Neural cell (in vitro differentiated cells): Measurements from ENCODE around the gene MSH2. TPM values are rescaled to one million over a fixed set of nuclear protein-coding genes. Genes with fewer than 3 reads are reported as not detected.

ENCODE experiments used
- H2AFZ ChIP-seq: fragments of 200-600, 300-800 bp; sonication (generic), shearing (Covaris generic); 2 replicates; pipeline ENCODE4 v1.6.0; 2014; ENCODE audit warnings: low read depth, mild to moderate bottlenecking, antibody characterized with exemption, low read length, moderate library complexity
- H3F3A ChIP-seq: fragments of 200-600 bp; shearing (Covaris generic); 2 replicates; pipeline ENCODE4 v1.6.1; 2016; ENCODE audit warnings: mild to moderate bottlenecking, moderate library complexity, mixed read lengths, antibody characterized with exemption, low read length; ENCODE audit not compliant: insufficient read depth, poor library complexity, severe bottlenecking
- H3K27ac ChIP-seq: fragments of 200-600, 300-800 bp; sonication (generic), shearing (Covaris generic); 2 replicates; pipeline ENCODE4 v1.5.1; 2014; ENCODE audit warnings: mild to moderate bottlenecking, low read length, moderate library complexity
- H3K27me3 ChIP-seq: fragments of 300-800, 200-600 bp; sonication (generic), shearing (Covaris generic); 2 replicates; pipeline ENCODE4 v1.6.0; 2014; ENCODE audit warnings: mild to moderate bottlenecking, low read depth, low read length, moderate library complexity; ENCODE audit not compliant: insufficient read depth
- H3K36me3 ChIP-seq: fragments of 300-800, 200-600 bp; sonication (generic), shearing (Covaris generic); 2 replicates; pipeline ENCODE4 v1.5.1; 2014; ENCODE audit warnings: mild to moderate bottlenecking, antibody characterized with exemption, low read length, moderate library complexity; ENCODE audit not compliant: insufficient read depth
- H3K4me2 ChIP-seq: fragments of 300-800, 200-600 bp; sonication (generic), shearing (Covaris generic); 2 replicates; pipeline ENCODE4 v1.6.0; 2014; ENCODE audit warnings: mild to moderate bottlenecking, low read length
- H3K4me3 ChIP-seq: fragments of 300-800, 200-600 bp; sonication (generic), shearing (Covaris generic); 2 replicates; pipeline ENCODE4 v1.5.1; 2014; ENCODE audit warnings: mild to moderate bottlenecking, low read length, moderate library complexity
- H3K79me2 ChIP-seq: fragments of 200-600 bp; shearing (Covaris generic); replicated peaks from 2 replicates; pipeline ENCODE4 v1.6.0; 2014; ENCODE audit warnings: mild to moderate bottlenecking, low read length, moderate library complexity; ENCODE audit not compliant: insufficient read depth
- H3K9ac ChIP-seq: fragments of 300-800, 200-600 bp; sonication (generic), shearing (Covaris generic); 2 replicates; pipeline ENCODE4 v1.6.1; 2016; ENCODE audit warnings: mild to moderate bottlenecking, low read length, mixed read lengths
- H3K9me2 ChIP-seq: fragments of 200-600 bp; shearing (Covaris generic); 2 replicates; pipeline ENCODE4 v1.6.1; 2016; ENCODE audit warnings: mild to moderate bottlenecking, low read length, mixed read lengths; ENCODE audit not compliant: insufficient read depth
- H3K9me3 ChIP-seq: fragments of 200-600, 300-800 bp; sonication (generic), shearing (Covaris generic); 2 replicates; pipeline ENCODE4 v1.6.1; 2016; ENCODE audit warnings: mild to moderate bottlenecking, mixed run types, low read length, moderate library complexity, mixed read lengths
- H4K20me1 ChIP-seq: fragments of 200-600 bp; shearing (Covaris generic); 2 replicates; pipeline ENCODE4 v1.6.1; 2016; ENCODE audit warnings: mild to moderate bottlenecking, mixed run types; ENCODE audit not compliant: insufficient read depth
- EP300 ChIP-seq: fragments of 450-650 bp; conservative IDR thresholded peaks from 2 replicates; pipeline ENCODE4 v1.6.1; 2014; ENCODE audit warnings: antibody characterized with exemption, mild to moderate bottlenecking, moderate library complexity; ENCODE audit not compliant: poor library complexity, severe bottlenecking
- EZH2 ChIP-seq: fragments of 200-600, 300-800 bp; shearing (Covaris generic), sonication (generic); IDR thresholded peaks from 2 replicates; pipeline ENCODE4 v1.6.1; 2014; ENCODE audit warnings: antibody characterized with exemption, low read length, borderline replicate concordance, mild to moderate bottlenecking; ENCODE audit not compliant: insufficient read depth, poor library complexity, severe bottlenecking
- MXI1 ChIP-seq: fragments of 450-650 bp; conservative IDR thresholded peaks from 2 replicates; pipeline ENCODE4 v1.6.1; 2014; ENCODE audit warnings: antibody characterized with exemption, mild to moderate bottlenecking; ENCODE audit not compliant: poor library complexity, severe bottlenecking
- POLR2AphosphoS5 ChIP-seq: IDR thresholded peaks from 2 replicates; pipeline ENCODE4 v1.6.1; 2012
- RAD21 ChIP-seq: fragments of 450-650 bp; conservative IDR thresholded peaks from 2 replicates; pipeline ENCODE4 v1.6.1; 2014; ENCODE audit warnings: antibody characterized with exemption, mild to moderate bottlenecking, moderate library complexity
- SMC3 ChIP-seq: fragments of 450-650 bp; conservative IDR thresholded peaks from 2 replicates; pipeline ENCODE4 v1.6.1; 2014; ENCODE audit warnings: antibody characterized with exemption, mild to moderate bottlenecking, moderate library complexity; ENCODE audit not compliant: poor library complexity
- TAF1 ChIP-seq: IDR thresholded peaks from 2 replicates; pipeline ENCODE4 v1.6.1; 2012; ENCODE audit warnings: low read depth
- polyA plus RNA-seq: library from polyadenylated mRNA; depleted of rRNA; stranded (reverse); fragments of >200 nt; gene quantifications from 2 replicates; pipeline ENCODE4 v1.2.3, GENCODE V29; 2014
- TF ChIP-seq, protein P1 (sequence below): IDR thresholded peaks from 2 replicates; pipeline ENCODE4 v1.6.1; 2012; ENCODE audit warnings: borderline replicate concordance
- TF ChIP-seq, protein P2 (sequence below): fragments of 450-650 bp; IDR thresholded peaks from 2 replicates; pipeline ENCODE4 v1.5.1; 2014; ENCODE audit warnings: antibody characterized with exemption, mild to moderate bottlenecking, moderate library complexity; ENCODE audit not compliant: poor library complexity, severe bottlenecking

The MSH2 gene
- polyA plus RNA-seq, 1 donor from 2014 or later: 105 TPM

DNA sequence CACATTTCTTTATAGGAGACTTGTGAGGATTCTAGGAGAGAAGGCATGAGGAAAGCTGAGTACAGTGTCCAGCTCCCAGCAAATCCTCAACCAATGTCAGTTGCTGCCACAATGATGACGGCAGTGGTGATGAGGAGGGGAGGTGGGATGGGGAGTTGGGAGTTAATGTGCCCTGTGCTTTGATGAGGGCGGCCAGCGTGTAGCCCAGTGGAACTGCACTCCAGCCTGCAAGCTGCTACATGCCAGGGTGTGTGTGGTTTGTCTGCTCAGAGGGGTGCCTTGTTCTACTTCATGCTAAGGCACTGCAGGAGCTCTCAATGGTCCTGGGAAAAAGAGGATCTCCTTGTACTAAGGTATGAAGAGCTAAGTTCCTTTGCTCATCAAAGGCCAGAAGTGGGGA lies 96.1 kb downstream of the MSH2 start:
- H3K27me3 ChIP-seq: no peaks in the 10 kb centered on the region

DNA sequence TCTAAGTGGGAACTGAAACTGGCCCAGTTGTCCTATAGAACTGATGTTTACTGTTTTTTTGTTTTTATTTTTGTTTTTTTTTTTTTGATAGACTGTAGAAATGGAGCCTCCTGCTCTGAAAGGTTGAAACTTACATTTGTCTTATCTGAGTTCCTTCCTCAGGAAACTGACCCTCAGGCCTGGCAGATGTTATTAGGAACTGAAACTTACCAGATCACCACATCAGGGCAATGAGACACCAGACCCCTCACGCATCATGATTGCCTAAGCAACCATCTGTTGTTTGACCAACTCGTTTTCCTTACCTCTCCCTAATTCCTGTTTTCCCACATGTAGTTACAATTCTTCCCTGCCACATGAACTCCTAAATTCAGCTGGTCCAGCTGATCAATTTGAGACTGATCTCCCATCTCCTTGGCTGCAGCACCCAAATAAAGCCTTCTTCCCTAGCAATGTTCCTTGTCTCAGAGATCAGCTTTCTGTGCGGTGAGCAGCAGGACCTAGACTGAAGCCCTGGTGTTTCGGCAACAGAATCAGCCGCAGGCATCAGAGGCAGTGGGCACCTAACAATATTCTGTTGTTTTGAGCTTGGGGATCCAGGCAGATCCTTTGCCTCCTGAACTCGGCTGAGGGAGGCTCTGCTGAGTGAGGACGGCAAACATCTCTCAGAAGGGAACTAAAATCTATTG lies 96.8 kb downstream of the MSH2 start:
- H4K20me1 ChIP-seq: no peaks in the 10 kb centered on the region
- H3K9me3 ChIP-seq: peaks cover under 1% of the 10 kb centered on the region
- no peaks in the 10 kb centered on the region for H3K79me2 ChIP-seq

More for the DNA sequence above, 96.1 kb downstream of the MSH2 start:
- Histone ChIP-seq H3K79me2 (no peaks in the 10 kb centered on the region), H4K20me1 (no peaks in the 10 kb centered on the region), H3K9me3 (no peaks in the 10 kb centered on the region), H3K36me3 (no peaks in the 10 kb centered on the region), H3K4me3 (no peak overlapping the region), H3K4me2 (no peak overlapping the region), H3F3A (no peaks in the 10 kb centered on the region), H3K9me2 (no peaks in the 10 kb centered on the region), H3K9ac (no peak overlapping the region), H2AFZ (no peak overlapping the region), H3K27ac (no peak overlapping the region)
- TF ChIP-seq POLR2AphosphoS5 (no peak), MXI1 (no peak), SMC3 (no peak), TAF1 (no peak), EZH2 (no peak), RAD21 (no peak), EP300 (no peak)
- TF ChIP-seq, protein P1, sequence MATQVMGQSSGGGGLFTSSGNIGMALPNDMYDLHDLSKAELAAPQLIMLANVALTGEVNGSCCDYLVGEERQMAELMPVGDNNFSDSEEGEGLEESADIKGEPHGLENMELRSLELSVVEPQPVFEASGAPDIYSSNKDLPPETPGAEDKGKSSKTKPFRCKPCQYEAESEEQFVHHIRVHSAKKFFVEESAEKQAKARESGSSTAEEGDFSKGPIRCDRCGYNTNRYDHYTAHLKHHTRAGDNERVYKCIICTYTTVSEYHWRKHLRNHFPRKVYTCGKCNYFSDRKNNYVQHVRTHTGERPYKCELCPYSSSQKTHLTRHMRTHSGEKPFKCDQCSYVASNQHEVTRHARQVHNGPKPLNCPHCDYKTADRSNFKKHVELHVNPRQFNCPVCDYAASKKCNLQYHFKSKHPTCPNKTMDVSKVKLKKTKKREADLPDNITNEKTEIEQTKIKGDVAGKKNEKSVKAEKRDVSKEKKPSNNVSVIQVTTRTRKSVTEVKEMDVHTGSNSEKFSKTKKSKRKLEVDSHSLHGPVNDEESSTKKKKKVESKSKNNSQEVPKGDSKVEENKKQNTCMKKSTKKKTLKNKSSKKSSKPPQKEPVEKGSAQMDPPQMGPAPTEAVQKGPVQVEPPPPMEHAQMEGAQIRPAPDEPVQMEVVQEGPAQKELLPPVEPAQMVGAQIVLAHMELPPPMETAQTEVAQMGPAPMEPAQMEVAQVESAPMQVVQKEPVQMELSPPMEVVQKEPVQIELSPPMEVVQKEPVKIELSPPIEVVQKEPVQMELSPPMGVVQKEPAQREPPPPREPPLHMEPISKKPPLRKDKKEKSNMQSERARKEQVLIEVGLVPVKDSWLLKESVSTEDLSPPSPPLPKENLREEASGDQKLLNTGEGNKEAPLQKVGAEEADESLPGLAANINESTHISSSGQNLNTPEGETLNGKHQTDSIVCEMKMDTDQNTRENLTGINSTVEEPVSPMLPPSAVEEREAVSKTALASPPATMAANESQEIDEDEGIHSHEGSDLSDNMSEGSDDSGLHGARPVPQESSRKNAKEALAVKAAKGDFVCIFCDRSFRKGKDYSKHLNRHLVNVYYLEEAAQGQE: no peak
- TF ChIP-seq, protein P2, sequence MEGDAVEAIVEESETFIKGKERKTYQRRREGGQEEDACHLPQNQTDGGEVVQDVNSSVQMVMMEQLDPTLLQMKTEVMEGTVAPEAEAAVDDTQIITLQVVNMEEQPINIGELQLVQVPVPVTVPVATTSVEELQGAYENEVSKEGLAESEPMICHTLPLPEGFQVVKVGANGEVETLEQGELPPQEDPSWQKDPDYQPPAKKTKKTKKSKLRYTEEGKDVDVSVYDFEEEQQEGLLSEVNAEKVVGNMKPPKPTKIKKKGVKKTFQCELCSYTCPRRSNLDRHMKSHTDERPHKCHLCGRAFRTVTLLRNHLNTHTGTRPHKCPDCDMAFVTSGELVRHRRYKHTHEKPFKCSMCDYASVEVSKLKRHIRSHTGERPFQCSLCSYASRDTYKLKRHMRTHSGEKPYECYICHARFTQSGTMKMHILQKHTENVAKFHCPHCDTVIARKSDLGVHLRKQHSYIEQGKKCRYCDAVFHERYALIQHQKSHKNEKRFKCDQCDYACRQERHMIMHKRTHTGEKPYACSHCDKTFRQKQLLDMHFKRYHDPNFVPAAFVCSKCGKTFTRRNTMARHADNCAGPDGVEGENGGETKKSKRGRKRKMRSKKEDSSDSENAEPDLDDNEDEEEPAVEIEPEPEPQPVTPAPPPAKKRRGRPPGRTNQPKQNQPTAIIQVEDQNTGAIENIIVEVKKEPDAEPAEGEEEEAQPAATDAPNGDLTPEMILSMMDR: no peak

More for the DNA sequence above, 96.8 kb downstream of the MSH2 start:
- no peak overlapping the region for H2AFZ ChIP-seq
- H3K4me3 ChIP-seq: no peak overlapping the region
- H3F3A ChIP-seq: no peaks in the 10 kb centered on the region
- H3K27ac ChIP-seq: no peak overlapping the region
- no peaks in the 10 kb centered on the region for H3K36me3 ChIP-seq
- no peak overlapping the region for H3K4me2 ChIP-seq
- H3K9me2 ChIP-seq: no peaks in the 10 kb centered on the region
- TF ChIP-seq SMC3 (no peak), EP300 (no peak), EZH2 (no peak), TAF1 (no peak), POLR2AphosphoS5 (no peak), RAD21 (no peak), MXI1 (no peak)
- TF ChIP-seq, protein P2: no peak
- TF ChIP-seq, protein P1: no peak
- H3K27me3 ChIP-seq: no peaks in the 10 kb centered on the region
- H3K9ac ChIP-seq: no peak overlapping the region
